NCI-H524 (cell line): ENCODE measurements around the gene ME3.
"Not testable (repeated sequence)": the region's sequence is repeated elsewhere in the genome, so short reads cannot be mapped to it uniquely, and the experiment has no call there.

ENCODE experiments used
- DNase-seq, 2 experiments: peaks; one replicate each; lab custom pipeline; 2025; lab: John Stamatoyannopoulos, UW

Gene ME3

GRCh38 chr11:86558841-86559240, 113.6 kb downstream of the ME3 start:
- DNase-seq = no peak

GRCh38 chr11:86558207-86558606, 114.2 kb downstream of the ME3 start:
- DNase-seq = no peak

GRCh38 chr11:86555866-86556265, 116.5 kb downstream of the ME3 start:
- no peak for DNase-seq

DNA sequence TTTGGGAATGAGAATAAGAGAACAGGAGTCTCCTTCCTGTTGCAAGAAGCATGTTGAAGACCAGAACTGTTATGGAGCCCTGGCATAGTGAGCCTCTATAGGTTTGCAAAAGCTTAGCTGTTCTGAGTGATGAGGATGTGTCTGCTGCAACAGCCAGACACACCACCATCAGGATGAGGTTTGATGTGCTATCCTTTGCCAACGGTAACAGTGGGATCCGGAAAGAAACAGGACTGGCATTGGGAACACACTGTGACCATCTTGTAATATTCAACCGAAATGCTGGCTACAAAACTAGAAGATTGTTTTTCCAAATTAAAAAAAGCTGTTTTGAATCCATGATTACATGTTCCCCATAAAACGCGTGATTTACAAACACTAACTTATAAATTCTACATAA, 117.0 kb downstream of the ME3 start:
- no peak for DNase-seq

DNA sequence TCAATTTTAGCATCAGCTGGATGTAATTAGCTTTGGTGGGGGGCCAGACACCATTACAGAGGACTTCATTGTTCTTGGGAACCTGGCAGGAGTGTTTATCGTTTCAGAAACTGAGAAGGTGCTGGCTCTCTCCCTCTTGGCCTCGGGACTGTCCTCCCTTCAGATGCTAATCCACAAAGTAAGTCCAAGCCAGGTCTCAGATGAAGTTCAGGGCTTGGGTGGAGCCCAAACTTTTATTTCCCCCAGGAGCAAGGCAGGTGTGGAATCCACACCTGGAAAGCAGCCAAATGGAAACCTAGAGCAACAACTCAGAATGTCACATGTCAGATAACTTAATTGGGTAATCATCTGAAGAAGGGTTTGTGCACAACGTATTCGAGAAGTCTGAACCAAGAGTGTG, 119.2 kb downstream of the ME3 start:
- no peak for DNase-seq

GRCh38 chr11:86551288-86552092, 120.9 kb downstream of the ME3 start:
- no peak for DNase-seq

DNA sequence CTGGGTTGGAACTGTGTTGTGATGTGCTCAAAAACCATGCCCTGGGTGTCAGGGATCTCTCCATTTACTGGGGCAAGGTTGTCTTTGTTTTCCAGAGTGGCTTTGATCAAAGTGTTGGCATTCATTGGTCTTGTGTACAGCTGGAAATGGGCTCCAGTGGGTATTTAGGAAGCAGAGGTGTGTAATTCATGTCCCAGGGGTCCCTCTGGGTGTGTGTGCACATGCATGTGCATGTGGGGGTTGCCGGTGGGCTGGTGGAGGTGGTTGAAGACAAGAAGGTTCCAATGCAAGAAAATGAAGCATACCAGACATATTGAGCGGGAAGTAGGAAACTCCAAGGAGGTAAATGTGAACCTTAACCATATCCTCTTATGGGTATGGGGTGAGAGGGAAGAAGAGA, 121.7 kb downstream of the ME3 start:
- DNase-seq = no peak

DNA sequence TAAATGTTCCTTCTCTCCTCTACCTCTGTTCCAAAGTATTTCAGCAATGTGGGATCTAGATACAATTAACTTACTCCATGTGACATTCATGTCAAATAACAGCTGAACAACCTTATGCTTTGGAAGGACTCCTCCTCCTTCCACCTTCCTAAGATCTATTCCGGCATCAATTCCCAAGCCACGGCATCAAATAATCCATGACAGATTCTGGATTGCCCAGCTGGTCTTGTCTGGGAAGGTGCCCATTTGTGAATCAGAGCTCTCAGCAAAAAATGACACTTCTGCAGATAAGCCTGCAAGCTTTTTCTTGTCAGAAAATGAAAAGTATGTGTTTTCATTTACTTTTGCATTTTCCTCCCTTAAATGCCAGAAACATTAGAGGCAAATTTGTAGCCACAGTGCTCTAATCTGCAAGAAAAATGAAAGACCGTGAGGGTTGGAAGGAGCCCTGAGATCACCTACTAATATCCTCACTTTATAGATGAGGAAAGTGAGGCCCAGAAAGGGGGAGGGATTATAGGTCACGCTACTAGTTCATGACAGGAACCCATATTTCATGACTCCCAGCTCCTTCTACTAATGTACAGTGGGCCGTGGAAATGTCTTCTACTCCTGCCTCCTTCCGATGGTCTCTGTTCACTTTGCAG, 124.0 kb downstream of the ME3 start:
- DNase-seq = no peak

DNA sequence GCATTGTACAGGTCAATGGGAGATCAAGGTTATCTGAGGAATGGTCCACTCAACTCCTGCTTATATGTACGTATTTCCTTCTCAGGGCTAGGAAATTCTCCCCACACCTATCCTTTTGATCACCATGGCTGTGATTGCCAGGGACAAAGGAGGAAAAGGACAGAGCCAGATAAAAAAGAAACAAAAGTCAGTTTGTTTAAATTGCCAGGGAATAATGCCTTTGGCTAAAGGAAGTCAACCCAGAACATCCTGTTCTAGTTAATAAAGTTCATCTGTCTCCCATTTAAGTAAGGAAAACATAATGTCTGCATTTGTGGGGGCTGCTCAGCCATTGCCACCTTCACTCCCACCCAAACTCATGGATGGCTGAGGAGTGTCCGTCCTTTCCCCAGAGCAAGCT, 124.7 kb downstream of the ME3 start:
- no peak for DNase-seq

- DNase-seq = not testable (repeated sequence)
These were observed 131.1 kb downstream of the ME3 start for GRCh38 chr11:86541299-86541698.

DNA sequence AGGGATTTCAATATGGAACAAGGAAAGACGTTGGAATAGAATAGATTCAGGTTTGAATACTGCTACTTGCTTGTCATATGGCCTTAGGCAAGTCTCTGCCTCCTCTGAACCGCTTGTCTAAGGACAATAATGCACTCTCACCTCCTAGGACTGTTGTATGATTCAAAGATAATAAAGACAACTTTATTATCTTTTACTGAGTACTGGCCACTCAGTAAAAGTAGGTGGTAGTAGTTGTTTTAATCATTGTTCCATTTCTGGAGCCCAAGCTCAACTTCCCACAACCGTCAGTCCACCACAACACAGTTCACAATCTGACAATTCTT, 134.2 kb downstream of the ME3 start:
- DNase-seq = no peak

DNA sequence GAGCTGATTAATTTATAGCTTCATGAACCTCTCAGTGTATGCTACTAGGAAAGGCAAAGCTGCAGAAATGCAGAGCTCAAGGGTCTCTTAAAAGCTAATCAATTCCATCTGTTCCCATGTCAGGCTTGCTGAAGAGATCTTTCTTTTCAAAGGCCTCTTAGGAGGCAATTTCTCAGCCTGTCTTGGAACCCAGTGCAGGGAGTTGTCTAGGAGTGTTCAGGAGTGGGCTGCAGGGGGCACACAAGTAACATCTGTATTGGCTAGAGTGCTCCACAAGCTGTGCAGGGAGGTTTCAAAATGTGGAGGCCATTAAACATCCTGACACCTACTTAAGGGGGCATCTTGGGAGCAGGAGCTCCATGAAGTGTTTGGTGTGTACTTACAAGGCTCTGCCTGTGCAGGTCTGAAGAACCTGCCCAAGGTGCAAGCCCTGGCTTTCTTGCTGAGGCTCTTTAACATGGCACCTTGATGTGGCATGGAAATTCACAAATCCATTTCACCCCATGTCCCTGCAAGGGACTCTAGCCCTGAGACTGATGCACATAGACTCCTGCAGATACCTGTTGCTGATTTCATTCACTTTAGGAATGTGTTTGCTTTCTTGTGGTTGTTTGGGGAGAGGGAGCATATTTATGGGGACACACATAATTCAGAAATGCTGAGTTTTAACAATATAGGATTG, 134.7 kb downstream of the ME3 start:
- DNase-seq = peak; percentile 66 to 90

DNA sequence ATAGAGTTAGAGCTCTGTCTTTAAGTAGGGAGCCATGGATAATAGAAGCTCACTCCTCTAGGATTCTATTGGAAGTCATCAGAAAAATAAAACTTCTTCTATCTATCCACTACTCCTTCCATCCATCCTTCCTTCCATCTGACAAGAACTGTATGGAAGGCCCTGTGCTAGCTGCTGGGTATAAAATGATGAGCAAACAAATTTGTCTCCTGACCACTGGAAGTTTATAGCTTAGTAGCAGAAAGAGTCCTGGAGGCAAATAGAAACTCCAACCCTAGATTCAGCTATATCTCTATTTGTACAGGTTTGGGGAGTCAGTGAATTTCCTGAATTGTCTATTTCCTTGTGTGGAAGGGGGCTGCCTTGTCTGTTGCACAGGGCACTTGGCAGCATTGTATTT, 136.6 kb downstream of the ME3 start:
- DNase-seq = no peak

DNA sequence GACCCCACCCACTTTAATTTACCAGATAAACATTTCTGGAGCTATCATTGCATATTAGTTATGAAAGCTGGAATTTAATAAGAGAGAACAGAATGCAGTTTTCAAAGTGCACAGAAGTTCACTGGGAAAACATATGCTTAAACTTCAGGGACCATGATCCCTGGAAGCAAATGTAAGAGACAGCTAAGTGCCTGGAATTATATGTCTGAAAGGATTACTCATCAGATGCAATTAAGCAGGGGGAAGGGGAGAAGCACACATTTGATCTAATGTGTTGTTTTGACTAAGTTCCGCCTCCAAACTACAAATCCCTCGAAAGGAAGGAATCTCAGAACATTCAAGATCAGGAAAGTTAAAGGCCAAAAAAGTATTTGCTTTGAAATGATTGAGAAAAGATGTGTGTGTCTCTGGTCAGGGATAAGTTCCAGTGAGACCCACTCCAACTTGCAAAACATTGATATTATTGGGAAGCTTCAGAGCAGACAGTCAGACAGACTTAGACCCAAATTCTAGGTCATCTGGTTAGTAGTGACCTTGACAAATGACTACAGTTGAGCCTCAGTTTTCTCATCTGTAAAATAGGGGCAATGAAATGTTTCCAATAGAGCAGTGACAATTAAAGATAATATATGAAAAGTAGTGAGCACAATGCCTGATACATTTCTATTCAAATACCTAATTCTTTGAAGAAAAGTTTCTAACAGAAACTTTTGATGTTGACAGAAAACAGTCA, 147.6 kb downstream of the ME3 start:
- peak in 1 of 2 experiments; percentile 22 for DNase-seq

GRCh38 chr11:86523738-86524619, 148.4 kb downstream of the ME3 start:
- DNase-seq = no peak

GRCh38 chr11:86522512-86522911, 149.9 kb downstream of the ME3 start:
- not testable (repeated sequence) for DNase-seq

DNA sequence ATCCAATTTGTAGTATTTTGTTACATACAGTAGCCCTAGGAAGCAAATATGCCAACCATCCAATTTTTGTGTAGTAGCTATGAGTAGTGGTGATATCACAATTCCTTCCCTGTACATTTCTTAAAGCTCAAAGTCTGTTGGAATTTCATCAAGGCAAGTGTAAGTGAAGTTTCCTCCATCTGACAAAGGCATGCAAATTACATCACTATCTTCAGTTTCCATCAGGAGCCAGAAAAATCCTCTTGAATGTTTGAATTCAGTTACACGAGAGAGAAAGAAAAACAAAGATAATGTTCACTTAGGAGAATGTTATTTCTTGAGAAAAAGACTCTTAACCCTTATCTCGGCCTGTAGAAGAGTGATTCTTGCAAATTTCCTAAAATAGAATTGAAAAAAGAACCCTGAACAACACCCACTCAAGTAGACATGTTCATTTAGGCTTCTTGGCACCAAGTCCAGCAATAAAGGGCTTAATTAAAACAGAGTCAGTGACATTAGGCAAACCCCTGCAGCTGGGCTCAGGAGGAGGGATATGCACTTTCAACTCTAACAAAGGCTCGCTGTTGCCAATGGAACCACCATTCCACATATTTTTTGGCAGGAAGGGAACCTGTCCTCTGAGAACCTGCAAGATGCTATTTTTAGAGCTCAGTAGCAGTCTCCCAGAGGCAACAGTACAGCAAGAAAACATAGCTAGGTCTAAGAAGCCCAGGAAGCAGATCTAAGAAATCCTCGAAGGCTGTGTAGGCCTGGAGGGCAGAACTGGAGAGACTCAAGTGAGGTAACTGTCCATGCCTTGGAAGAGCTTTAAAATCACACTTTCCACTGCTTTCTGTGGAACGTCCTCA, 153.1 kb downstream of the ME3 start:
- DNase-seq = no peak

GRCh38 chr11:86518211-86518610, 154.2 kb downstream of the ME3 start:
- no peak for DNase-seq

GRCh38 chr11:86517557-86517956, 154.9 kb downstream of the ME3 start:
- DNase-seq = no peak

DNA sequence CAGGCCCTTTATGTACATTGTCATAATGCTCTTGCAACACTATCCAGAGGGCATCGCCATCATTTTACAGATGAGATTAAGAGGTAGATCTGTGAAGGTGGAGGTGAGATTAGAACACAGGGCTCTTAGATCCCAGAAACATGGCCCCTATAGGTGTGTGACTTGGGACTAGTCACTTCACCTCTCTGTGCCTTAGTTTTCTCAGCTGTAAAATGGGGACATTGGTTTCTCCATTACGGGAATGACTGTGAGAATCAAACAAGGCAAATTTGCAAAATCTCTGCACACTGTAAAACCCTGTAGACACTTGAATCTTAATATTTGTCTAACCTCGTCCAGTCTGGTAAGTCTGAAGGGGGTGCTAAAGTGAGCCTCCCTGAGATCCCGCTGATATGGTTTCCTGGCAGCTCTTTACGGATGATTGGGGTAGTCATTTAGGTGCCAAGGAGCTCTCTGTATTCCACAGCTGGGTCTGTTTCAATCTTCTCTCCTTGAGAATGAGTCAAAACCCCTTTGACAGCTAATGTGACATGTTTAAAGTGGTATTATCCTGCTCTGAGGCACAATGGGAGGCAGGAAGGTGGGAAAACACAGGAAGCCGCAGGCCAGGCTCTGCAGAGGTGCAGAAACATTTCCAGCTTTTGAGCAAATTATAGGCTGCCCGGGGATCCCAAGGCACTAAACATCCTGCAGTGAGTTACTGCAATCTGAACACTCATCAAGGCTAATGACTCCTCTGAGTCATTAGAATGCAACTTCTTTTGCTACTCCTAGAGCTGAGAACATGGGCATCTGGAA, 156.9 kb downstream of the ME3 start:
- DNase-seq = no peak
